IMR-90 (cell line): Measurements from ENCODE around the gene HEYL.

Experiments
- BHLHE40 ChIP-seq: fragments of 150-350 bp; IDR thresholded peaks from 2 replicates; pipeline ENCODE4 v1.6.1; 2016; ENCODE audit warnings: mild to moderate bottlenecking, low read depth, low read length
- CEBPB ChIP-seq: IDR thresholded peaks from 2 replicates; pipeline ENCODE4 v1.6.1; 2012; ENCODE audit warnings: low read depth, low read length, improper control_type of control experiment
- CTCF ChIP-seq: conservative IDR thresholded peaks from 2 replicates; pipeline ENCODE4 v1.5.1; 2012; ENCODE audit warnings: mild to moderate bottlenecking, low read depth, low read length, improper control_type of control experiment
- MAFK ChIP-seq: IDR thresholded peaks from 2 replicates; pipeline ENCODE4 v1.6.1; 2012; ENCODE audit warnings: low read depth, low read length, improper control_type of control experiment
- MAZ ChIP-seq: IDR thresholded peaks from 2 replicates; pipeline ENCODE4 v1.6.1; 2012; ENCODE audit warnings: low read depth, mild to moderate bottlenecking, low read length, improper control_type of control experiment, moderate library complexity, borderline replicate concordance
- MXI1 ChIP-seq: IDR thresholded peaks from 2 replicates; pipeline ENCODE4 v1.6.1; 2012; ENCODE audit warnings: low read depth, mild to moderate bottlenecking, low read length, moderate library complexity, borderline replicate concordance
- POLR2A ChIP-seq: IDR thresholded peaks from 2 replicates; pipeline ENCODE4 v1.6.1; 2012; ENCODE audit warnings: mild to moderate bottlenecking, low read depth, low read length
- RAD21 ChIP-seq: IDR thresholded peaks from 2 replicates; pipeline ENCODE4 v1.6.1; 2012; ENCODE audit warnings: low read length, improper control_type of control experiment
- SMC3 ChIP-seq: fragments of 150-350 bp; IDR thresholded peaks from 2 replicates; pipeline ENCODE4 v1.6.1; 2016; ENCODE audit warnings: low read depth, mild to moderate bottlenecking, antibody characterized with exemption, low read length, moderate library complexity
- USF2 ChIP-seq: fragments of 150-350 bp; IDR thresholded peaks from 2 replicates; pipeline ENCODE4 v1.6.1; 2017; ENCODE audit warnings: mild to moderate bottlenecking, antibody characterized with exemption, low read length, low read depth

GRCh38 chr1:39632682-39633417 is 6.6 kb downstream of the HEYL start:
- TF ChIP-seq USF2 (no peak), POLR2A (no peak), CTCF (no peak), MAFK (no peak), RAD21 (no peak), CEBPB (no peak), MAZ (no peak; the same call in 1 of the 2 replicates), MXI1 (no peak), BHLHE40 (no peak), SMC3 (no peak)
